IPS DF 6.9 (cell line): ENCODE results near the gene UBE2QL1.

Experiments
- DNase-seq: peaks from one replicate; pipeline ENCODE4 v3.0.0-alpha.2; 2013; ENCODE audit warnings: low read depth, low spot score
- H3K27ac ChIP-seq: one replicate; pipeline ENCODE4 v1.5.1; 2013; ENCODE audit warnings: low read length, control low read depth
- H3K27me3 ChIP-seq: 2 replicates; pipeline ENCODE4 v1.6.1; 2013; ENCODE audit warnings: mild to moderate bottlenecking, low read length; ENCODE audit not compliant: control insufficient read depth, insufficient read depth
- H3K36me3 ChIP-seq: 2 replicates; pipeline ENCODE4 v1.6.1; 2013; ENCODE audit warnings: low read length; ENCODE audit not compliant: control insufficient read depth, insufficient read depth
- H3K4me1 ChIP-seq: 2 replicates; pipeline ENCODE4 v1.6.1; 2013; ENCODE audit warnings: low read length; ENCODE audit not compliant: control insufficient read depth, insufficient read depth
- H3K4me3 ChIP-seq: 2 replicates; pipeline ENCODE4 v1.5.1; 2013; ENCODE audit warnings: mild to moderate bottlenecking, low read length
- H3K9me3 ChIP-seq: 2 replicates; pipeline ENCODE4 v1.6.1; 2013; ENCODE audit warnings: low read length, inconsistent platforms; ENCODE audit not compliant: control insufficient read depth, insufficient read depth
- WGBS: extraction: QIAGEN DNeasy Blood & Tissue Kit; methylation state at CpG from one replicate; pipeline ENCODE4 v1.1.7; 2013; ENCODE audit warnings: mixed read lengths, missing lambda C conversion rate; ENCODE audit not compliant: insufficient read length, insufficient coverage; 5-methylcytosine and 5-hydroxymethylcytosine counted together

Gene UBE2QL1

DNA sequence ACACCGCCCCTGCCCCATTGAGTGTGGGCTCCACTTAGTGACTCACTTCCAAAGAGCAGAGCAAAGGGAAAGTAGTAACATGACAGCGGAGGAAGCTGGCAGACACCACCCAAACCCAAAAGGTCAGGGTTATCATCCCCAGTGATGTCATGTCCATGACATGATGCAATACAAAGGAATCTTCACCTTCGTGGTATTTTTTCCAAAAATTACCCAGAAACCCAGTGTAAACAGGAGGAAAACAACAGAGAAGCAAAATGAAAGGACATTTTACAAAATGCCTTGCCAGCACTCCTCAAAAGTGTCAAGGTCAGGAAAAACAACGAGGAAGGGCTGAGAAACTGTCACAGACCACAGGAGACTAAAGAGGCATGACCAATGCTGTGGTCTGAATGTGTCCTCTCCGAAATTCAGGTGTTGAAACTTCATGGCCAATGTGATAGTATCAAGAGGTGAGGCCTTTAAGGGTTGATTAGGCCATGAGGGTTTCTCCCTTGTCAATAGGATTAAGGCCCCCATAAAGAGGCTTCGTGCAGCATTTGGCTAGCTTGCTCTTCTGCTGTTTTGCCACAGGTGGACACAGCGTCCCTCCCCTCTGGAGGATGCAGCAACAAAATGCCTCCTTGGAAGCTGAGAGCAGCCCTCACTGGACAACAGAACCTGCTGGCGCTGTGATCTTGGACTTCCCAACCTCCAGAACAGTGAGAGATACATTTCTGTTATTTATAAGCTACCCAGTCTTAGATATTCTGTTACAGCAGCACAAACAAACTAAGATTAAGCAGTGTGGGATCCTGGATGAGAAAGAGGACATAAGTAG is 39.8 kb upstream of the UBE2QL1 start:
- no peaks in the 10 kb centered on the region for H3K36me3 ChIP-seq
- no peak overlapping the region for H3K27ac ChIP-seq
- DNase-seq = no peak
- H3K4me1 ChIP-seq = 0 out of 2 replicates have a peak, but pooled peaks cover 1% of the 10 kb centered on the region
- WGBS = no CpG with 5 or more reads among the region's 8 CpGs
- no peaks in the 10 kb centered on the region for H3K27me3 ChIP-seq
- H3K4me3 ChIP-seq = no peak overlapping the region
- H3K9me3 ChIP-seq = no peaks in the 10 kb centered on the region

DNA sequence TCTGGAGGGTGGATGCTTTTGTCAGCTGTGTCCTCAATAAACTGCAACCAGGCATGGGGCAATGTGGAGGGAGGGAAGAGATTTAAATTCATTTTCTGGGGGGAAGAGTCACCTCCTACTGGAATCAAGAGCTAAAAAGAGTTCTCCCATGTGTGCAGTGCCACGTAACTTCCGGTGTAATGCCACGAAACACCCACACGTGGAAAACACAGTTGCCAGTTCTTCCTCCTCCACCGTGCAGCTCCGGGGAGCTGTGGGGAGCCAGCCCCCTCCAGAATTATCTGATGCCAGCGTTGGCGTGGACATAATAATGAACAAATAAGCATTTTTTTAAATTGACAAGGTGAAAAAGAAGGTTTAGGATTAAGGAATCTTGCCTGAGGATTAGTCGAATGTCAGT is 38.2 kb upstream of the UBE2QL1 start:
- Histone ChIP-seq H3K9me3 (no peaks in the 10 kb centered on the region), H3K27me3 (no peaks in the 10 kb centered on the region), H3K36me3 (no peaks in the 10 kb centered on the region), H3K4me1 (0 out of 2 replicates have a peak, but pooled peaks cover 1% of the 10 kb centered on the region), H3K4me3 (no peak overlapping the region), H3K27ac (no peak overlapping the region)
- WGBS = no CpG with 5 or more reads among the region's 9 CpGs
- no peak for DNase-seq

DNA sequence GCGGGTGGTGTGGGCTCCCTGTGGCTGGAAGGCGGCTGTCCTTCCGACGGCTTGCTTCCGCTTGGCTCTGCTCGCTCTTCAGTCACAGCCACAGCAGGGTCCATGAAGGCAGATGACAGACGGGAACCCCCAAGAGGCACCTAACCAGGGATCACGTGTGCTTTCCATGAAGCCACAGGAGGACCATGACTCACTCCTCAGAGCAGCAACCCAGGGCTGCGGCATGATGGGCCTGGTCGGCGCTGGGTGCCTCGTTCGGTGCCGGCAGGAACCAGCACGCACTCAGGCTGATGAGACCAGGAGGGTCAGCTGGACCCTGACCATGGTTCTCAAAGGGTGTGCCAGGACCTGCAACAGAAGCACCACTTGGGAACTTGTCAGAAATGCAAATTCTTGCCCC is 37.5 kb upstream of the UBE2QL1 start:
- WGBS = no CpG with 5 or more reads among the region's 15 CpGs

DNA sequence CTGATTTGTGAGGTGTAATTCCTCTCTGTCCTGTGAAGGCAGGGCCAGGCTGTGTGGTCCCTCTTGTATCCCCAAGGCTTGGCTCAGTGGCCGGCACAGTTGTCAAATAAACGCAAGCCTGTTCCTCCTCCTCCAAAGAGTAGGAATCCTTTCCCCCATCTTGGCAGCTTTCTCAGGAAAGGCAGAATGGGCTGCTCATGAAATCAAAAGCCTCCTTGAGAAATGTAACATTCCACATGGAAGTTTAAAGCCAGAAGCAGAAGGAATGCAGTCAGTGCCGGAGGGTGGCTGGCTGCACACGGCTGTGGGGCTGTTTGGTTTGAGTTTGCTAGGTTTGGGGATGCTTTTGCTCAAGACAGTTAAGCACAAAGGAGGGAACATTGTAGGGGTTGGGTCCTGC is 35.8 kb upstream of the UBE2QL1 start:
- Histone ChIP-seq H3K4me1 (no peaks in the 10 kb centered on the region), H3K4me3 (no peak overlapping the region), H3K27me3 (no peaks in the 10 kb centered on the region), H3K27ac (no peak overlapping the region), H3K36me3 (no peaks in the 10 kb centered on the region), H3K9me3 (no peaks in the 10 kb centered on the region)
- no peak for DNase-seq
- no CpG with 5 or more reads among the region's 4 CpGs for WGBS

More for the DNA sequence above, 37.5 kb upstream of the UBE2QL1 start:
- H3K4me3 ChIP-seq = no peak overlapping the region
- H3K36me3 ChIP-seq = no peaks in the 10 kb centered on the region
- no peaks in the 10 kb centered on the region for H3K9me3 ChIP-seq
- H3K27me3 ChIP-seq = no peaks in the 10 kb centered on the region
- H3K4me1 ChIP-seq = 0 out of 2 replicates have a peak, but pooled peaks cover 1% of the 10 kb centered on the region
- DNase-seq = no peak
- H3K27ac ChIP-seq = no peak overlapping the region

DNA sequence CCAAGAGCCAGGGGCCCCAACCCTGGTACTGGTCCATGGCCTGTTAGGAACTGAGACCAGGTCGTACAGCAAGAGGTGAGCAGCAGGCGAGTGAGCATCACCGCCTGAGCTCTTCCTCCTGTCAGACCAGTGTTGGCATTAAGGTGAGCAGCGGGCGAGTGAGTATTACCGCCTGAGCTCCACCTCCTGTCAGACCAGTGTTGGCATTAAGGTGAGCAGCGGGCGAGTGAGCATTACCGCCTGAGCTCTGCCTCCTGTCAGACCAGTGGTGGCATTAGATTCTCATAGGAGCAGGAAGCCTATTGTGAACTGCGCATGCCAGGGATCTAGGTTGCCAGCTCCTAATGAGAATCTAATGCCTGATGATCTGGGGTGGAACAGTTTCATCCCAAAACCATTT is 31.0 kb upstream of the UBE2QL1 start:
- no peak for DNase-seq
- H3K4me3 ChIP-seq = no peak overlapping the region
- WGBS = no CpG with 5 or more reads among the region's 10 CpGs
- H3K27ac ChIP-seq = no peak overlapping the region
- no peaks in the 10 kb centered on the region for H3K27me3 ChIP-seq
- no peaks in the 10 kb centered on the region for H3K4me1 ChIP-seq
- no peaks in the 10 kb centered on the region for H3K9me3 ChIP-seq
- H3K36me3 ChIP-seq = no peaks in the 10 kb centered on the region

DNA sequence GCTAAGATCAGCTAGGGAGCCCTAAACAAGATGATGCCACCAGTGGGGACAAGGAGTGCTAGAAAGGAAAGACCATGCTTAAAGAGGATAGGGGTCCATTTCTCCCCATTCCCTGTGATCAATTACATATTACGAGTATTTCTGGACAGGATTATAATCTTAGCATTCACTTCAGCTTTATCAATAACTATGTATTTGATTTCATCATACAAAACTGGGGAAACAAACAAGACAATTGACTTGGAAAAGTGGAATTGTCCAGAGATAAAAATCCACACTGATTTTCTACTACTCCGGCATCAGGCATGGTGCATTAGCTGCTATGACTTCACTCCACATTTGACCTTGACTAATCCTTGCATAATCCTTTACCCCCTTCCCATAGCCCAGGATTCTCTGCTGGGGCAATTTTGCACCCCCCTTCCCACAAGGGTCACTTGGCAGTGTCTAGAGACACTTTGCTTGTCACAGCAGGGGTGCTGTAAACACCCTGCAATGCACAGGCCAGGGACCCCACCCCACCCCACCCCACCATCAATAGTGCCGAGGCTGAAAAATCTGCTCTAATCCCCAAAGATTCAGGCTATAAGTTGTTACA is 29.9 kb upstream of the UBE2QL1 start:
- H3K4me1 ChIP-seq = no peaks in the 10 kb centered on the region
- H3K27ac ChIP-seq = no peak overlapping the region
- no peaks in the 10 kb centered on the region for H3K9me3 ChIP-seq
- WGBS = no CpG with 5 or more reads among the region's 3 CpGs
- H3K4me3 ChIP-seq = no peak overlapping the region
- no peaks in the 10 kb centered on the region for H3K36me3 ChIP-seq
- H3K27me3 ChIP-seq = no peaks in the 10 kb centered on the region
- DNase-seq = no peak

DNA sequence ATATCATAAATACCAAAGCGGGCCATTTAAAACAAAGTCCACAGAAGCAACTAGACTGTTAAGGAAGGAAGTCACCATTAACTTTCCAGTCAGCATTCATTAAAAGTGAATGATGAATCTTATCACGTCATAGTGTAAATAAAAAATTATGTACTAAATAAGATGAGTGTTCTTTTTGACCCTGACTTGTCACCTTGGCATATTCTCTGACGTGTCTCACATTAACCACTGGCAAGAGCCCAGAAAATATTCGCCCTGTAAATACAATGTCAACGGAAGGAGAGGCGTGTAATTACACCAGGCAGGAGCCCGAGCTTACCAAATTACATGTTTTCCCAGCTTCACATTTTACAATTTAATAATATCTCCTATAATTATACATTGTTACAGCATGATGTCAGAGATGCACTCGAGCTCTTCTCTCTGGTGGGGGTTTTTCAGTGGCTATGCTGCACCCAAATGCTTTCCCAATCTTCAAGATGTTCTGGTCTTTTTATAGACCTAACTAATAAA is 29.3 kb upstream of the UBE2QL1 start:
- Histone ChIP-seq H3K27me3 (no peaks in the 10 kb centered on the region), H3K27ac (no peak overlapping the region), H3K4me3 (no peak overlapping the region), H3K36me3 (no peaks in the 10 kb centered on the region), H3K4me1 (no peaks in the 10 kb centered on the region), H3K9me3 (no peaks in the 10 kb centered on the region)
- no peak for DNase-seq
- 100% methylated on average over 1 of the region's 8 CpGs for WGBS

DNA sequence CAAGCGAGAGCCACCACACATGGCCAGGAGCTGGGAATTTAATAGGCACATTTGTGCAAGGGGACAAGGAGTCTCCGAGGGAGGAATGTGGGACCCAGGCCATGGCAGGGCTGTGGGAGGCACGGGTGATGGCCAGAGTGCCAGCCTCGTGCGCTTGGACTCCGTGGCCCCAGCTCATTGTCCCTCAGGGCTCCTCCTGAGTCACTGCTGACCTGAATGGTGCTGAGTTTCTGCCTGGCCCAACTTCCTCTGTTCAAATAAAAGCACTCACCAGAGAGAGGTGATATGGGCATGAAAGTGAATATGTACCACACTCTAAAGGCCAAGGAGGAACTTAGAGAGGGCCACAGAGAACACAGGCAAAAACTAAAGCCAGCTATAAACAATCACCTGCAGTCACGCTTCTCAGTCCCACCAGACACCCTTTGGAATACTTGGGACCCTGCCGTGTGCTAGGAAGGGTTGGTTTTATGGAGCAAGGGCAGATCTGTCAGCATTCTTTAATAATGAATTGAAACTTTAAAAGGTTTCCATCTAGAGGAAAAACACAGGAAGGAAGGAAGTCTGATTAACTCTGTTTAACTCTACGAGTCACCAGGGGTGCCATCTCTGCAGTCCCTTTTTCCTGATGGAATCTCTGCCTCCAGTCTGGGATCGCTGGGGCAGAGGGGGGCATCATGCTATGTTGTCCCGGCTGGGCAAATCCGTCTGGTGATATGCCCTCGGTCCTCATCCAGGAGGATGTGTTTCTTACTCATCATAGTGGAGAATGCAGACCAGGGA is 25.1 kb upstream of the UBE2QL1 start:
- H3K27me3 ChIP-seq = no peaks in the 10 kb centered on the region
- H3K4me1 ChIP-seq = no peaks in the 10 kb centered on the region
- no CpG with 5 or more reads among the region's 13 CpGs for WGBS
- no peak overlapping the region for H3K27ac ChIP-seq
- H3K4me3 ChIP-seq = no peak overlapping the region
- H3K9me3 ChIP-seq = no peaks in the 10 kb centered on the region
- DNase-seq = no peak
- H3K36me3 ChIP-seq = no peaks in the 10 kb centered on the region

DNA sequence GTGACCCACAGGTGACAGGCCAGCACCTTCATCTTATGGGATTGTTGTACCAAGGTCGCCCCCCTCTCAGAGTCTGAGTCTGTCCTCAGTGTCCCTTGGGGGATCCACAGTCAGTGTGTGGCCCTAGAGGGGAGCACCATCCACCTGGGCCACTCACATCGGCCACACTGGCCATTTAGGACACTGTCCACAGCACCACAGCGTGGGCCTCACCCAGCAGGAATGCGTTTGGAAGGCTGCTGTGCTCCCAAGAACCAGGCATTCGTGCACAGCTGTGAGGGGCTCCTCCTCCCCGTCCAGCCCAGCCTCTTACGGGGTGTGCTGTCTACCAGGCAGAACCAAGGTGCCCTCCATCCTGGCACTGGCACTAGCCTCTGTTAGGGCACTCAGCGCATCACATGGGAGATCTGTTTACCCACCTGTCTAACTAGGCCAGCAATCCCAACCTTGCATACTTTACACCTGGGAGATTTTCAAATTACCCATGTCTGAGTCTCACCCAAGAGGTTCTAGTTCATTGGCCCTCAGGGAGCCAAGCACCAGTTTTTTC is 24.5 kb upstream of the UBE2QL1 start:
- H3K36me3 ChIP-seq = no peaks in the 10 kb centered on the region
- H3K27me3 ChIP-seq = no peaks in the 10 kb centered on the region
- WGBS = no CpG with 5 or more reads among the region's 8 CpGs
- H3K4me1 ChIP-seq = no peaks in the 10 kb centered on the region
- no peak overlapping the region for H3K27ac ChIP-seq
- DNase-seq = no peak
- no peaks in the 10 kb centered on the region for H3K9me3 ChIP-seq
- H3K4me3 ChIP-seq = no peak overlapping the region

DNA sequence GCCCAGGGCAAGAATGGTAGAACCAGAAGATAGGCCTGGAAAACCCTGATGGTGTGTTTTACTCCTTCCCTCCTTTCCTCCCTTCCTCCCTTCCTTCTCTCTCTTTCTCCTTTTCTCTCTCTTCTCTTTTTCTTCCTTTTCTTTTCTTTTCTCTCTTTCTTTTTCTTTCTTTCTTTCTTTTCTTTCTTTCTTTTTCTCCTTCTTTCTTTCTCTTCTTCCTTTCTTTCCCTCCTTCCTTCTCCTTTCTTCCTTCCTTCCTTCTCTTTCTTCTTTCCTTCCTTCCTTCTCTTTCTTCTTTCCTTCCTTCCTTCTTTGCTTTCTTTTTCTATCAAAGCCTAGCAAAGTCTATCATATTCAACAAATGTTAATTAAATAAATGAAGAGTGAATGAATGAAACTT is 24.0 kb upstream of the UBE2QL1 start:
- Histone ChIP-seq H3K27ac (no peak overlapping the region), H3K9me3 (no peaks in the 10 kb centered on the region), H3K36me3 (no peaks in the 10 kb centered on the region), H3K27me3 (no peaks in the 10 kb centered on the region), H3K4me3 (no peak overlapping the region), H3K4me1 (no peaks in the 10 kb centered on the region)
- DNase-seq = no peak
